ENCODE measurements around the gene PJA2. TPM values are rescaled to one million over a fixed set of nuclear protein-coding genes. Genes with fewer than 3 reads are reported as not detected.
"Not testable (repeated sequence)": the region's sequence is repeated elsewhere in the genome, so short reads cannot be mapped to it uniquely, and the experiment has no call there.

The PJA2 gene
- 121 and 174 TPM in 2 replicates for total RNA-seq
- 43.0 TPM for polyA plus RNA-seq (2012)

- DNase-seq (ENCODE audit: low read depth) = peak; percentile 100
These were observed at the start of gene PJA2 for GRCh38 chr5:109409844-109410388. TSS of gene PJA2 (minus strand) at chr5:109409974. CDS start at chr5:109383433, 26,541 bp downstream.

GRCh38 chr5:109455598-109456096 is 45.9 kb upstream of the PJA2 start:
- peak; percentile 86 for DNase-seq (ENCODE audit: low read depth)

- peak; percentile 55 for DNase-seq (ENCODE audit: low read depth)
These were observed 45.1 kb upstream of the PJA2 start for GRCh38 chr5:109454731-109455505.

GRCh38 chr5:109453251-109453650 is 43.5 kb upstream of the PJA2 start:
- no peak for DNase-seq (ENCODE audit: low read depth)

- peak; percentile 10 for DNase-seq (ENCODE audit: low read depth)
These were observed 42.9 kb upstream of the PJA2 start for GRCh38 chr5:109452661-109453060.

- no peak for DNase-seq (ENCODE audit: low read depth)
These were observed 41.4 kb upstream of the PJA2 start for GRCh38 chr5:109451146-109451545.

GRCh38 chr5:109450129-109450877 is 40.5 kb upstream of the PJA2 start:
- DNase-seq (ENCODE audit: low read depth) = no peak

- no peak for DNase-seq (ENCODE audit: low read depth)
These were observed 39.1 kb upstream of the PJA2 start for GRCh38 chr5:109448838-109449237.

- no peak for DNase-seq (ENCODE audit: low read depth)
These were observed 29.8 kb upstream of the PJA2 start for GRCh38 chr5:109439590-109439989.

- no peak for DNase-seq (ENCODE audit: low read depth)
These were observed 16.3 kb upstream of the PJA2 start for GRCh38 chr5:109426075-109426474.

- not testable (repeated sequence) for DNase-seq (ENCODE audit: low read depth)
These were observed 15.7 kb upstream of the PJA2 start for GRCh38 chr5:109425521-109425920.

GRCh38 chr5:109421956-109422355 is 12.2 kb upstream of the PJA2 start:
- peak; percentile 21 for DNase-seq (ENCODE audit: low read depth)

GRCh38 chr5:109418712-109419352 is 9.1 kb upstream of the PJA2 start:
- no peak for DNase-seq (ENCODE audit: low read depth)

- DNase-seq (ENCODE audit: low read depth) = no peak
These were observed 7.1 kb upstream of the PJA2 start for GRCh38 chr5:109416882-109417281.

GRCh38 chr5:109413921-109414461 is 4.2 kb upstream of the PJA2 start:
- DNase-seq (ENCODE audit: low read depth) = not testable (repeated sequence)

- DNase-seq (ENCODE audit: low read depth) = peak; percentile 76
These were observed 3.7 kb upstream of the PJA2 start for GRCh38 chr5:109413458-109413857.

- peak; percentile 25 for DNase-seq (ENCODE audit: low read depth)
These were observed 3.2 kb upstream of the PJA2 start for GRCh38 chr5:109412981-109413402.

GRCh38 chr5:109411627-109412026 is 1.9 kb upstream of the PJA2 start:
- peak; percentile 84 for DNase-seq (ENCODE audit: low read depth)

GRCh38 chr5:109411149-109411514 is 1.4 kb upstream of the PJA2 start:
- no peak for DNase-seq (ENCODE audit: low read depth)

- DNase-seq (ENCODE audit: low read depth) = peak; percentile 95
These were observed 795 bp upstream of the PJA2 start for GRCh38 chr5:109410389-109411148.
